ENCODE measurements around the gene TP53I3.

Gene TP53I3

DNA sequence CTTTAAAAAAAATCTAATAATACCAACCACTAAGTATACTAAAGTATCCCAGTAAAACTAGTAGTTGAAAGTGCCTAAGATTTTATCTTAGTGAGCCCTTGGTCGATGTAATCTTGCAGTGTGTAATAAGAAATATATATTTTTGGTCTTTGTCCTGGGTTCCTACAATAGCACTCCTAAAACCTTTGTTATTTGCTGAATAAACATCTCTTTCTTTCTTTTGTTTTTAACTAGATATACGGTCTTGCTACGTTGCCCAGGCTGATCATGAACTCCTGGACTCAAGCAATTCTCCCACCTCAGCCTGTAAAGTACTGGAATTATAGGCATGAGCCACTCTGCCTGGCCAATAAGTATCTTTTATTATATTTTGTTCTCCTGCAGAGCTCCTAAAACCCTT is 2.4 kb upstream of the TP53I3 start:
- Histone ChIP-seq H3K4me3 (ENCODE audit: low read length) (no peak overlapping the region), H3K27me3 (ENCODE audit: control insufficient read depth, insufficient read depth, low read length) (no peaks in the 10 kb centered on the region), H3K36me3 (ENCODE audit: control insufficient read depth, insufficient read depth, low read length) (no peaks in the 10 kb centered on the region), H3K9ac (ENCODE audit: low read length) (no peak overlapping the region), H3K4me1 (ENCODE audit: control insufficient read depth, insufficient read depth, low read length) (peaks cover 17% of the 10 kb centered on the region), H3K9me3 (ENCODE audit: control insufficient read depth, low read length) (no peaks in the 10 kb centered on the region)

- Histone ChIP-seq H3K4me1 (ENCODE audit: control insufficient read depth, insufficient read depth, low read length) (peaks cover 17% of the 10 kb centered on the region), H3K9ac (ENCODE audit: low read length) (no peak overlapping the region), H3K4me3 (ENCODE audit: low read length) (no peak overlapping the region), H3K36me3 (ENCODE audit: control insufficient read depth, insufficient read depth, low read length) (no peaks in the 10 kb centered on the region), H3K9me3 (ENCODE audit: control insufficient read depth, low read length) (no peaks in the 10 kb centered on the region), H3K27me3 (ENCODE audit: control insufficient read depth, insufficient read depth, low read length) (no peaks in the 10 kb centered on the region)
Measured at GRCh38 chr2:24086241-24086640, 1.6 kb upstream of the TP53I3 start.

DNA sequence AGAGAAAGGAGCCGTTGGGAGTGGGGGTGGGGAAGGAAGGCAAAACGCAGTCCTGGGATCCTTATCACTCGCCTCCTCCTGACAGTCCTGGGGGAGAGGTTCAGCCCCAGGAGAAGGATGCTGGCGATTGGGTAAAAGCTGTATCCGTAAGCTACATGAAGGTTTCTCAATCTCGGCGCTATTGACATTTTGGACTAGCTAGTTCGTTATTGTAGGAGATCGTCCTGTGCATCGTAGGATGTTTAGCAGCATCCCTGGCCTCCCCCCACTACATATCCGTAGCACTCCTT is 511 bp upstream of the TP53I3 start:
- Histone ChIP-seq H3K9me3 (ENCODE audit: control insufficient read depth, low read length) (no peaks in the 10 kb centered on the region), H3K4me3 (ENCODE audit: low read length) (peak overlapping the region; percentile 66), H3K36me3 (ENCODE audit: control insufficient read depth, insufficient read depth, low read length) (no peaks in the 10 kb centered on the region), H3K27me3 (ENCODE audit: control insufficient read depth, insufficient read depth, low read length) (no peaks in the 10 kb centered on the region), H3K9ac (ENCODE audit: low read length) (peak overlapping the region; percentile 87), H3K4me1 (ENCODE audit: control insufficient read depth, insufficient read depth, low read length) (peaks cover 17% of the 10 kb centered on the region)

DNA sequence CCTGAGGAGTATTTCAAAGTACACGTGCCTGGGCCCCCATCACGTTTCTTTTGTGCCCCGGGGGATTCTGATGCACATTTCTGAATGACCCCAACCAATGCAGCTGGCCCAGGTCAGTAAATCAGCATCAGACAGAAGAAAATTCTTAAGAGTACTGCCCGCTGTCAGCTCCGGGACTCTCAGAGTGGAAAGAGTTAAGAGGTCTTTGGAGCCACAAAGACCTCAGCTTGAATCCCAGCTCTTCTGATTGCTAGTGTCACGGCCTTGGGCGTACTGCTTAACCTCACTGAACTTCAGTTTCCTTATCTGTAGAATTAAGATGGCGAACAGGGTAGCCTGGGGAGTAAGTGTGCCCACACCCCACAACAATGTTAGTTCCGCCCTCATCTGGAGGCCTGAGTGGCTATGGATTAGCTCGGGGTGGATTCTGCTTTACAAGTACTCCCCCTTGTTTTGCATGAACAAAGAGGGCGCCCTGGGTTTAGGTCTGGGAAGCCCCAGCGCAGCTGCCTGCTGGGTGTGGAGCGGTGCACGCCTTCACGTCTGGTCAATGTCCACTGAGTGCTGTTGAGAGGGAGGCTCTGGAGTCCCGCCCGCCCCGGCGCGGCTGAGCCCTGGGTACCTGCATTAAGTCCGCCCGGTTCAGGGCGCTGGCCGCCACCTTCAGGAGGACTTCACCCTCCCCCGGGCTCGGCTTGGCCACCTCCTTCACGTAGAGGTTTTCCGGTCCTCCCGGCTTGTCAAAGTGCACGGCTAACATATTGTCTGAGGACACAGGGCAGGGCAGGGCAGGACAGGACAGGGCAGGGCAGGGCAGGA is 858 bp downstream of the TP53I3 start:
- peak overlapping the region; percentile 87 for H3K9ac ChIP-seq (ENCODE audit: low read length)
- peak overlapping the region; percentile 66 for H3K4me3 ChIP-seq (ENCODE audit: low read length)
- no peaks in the 10 kb centered on the region for H3K9me3 ChIP-seq (ENCODE audit: control insufficient read depth, low read length)
- H3K27me3 ChIP-seq (ENCODE audit: control insufficient read depth, insufficient read depth, low read length): no peaks in the 10 kb centered on the region
- no peaks in the 10 kb centered on the region for H3K36me3 ChIP-seq (ENCODE audit: control insufficient read depth, insufficient read depth, low read length)
- H3K4me1 ChIP-seq (ENCODE audit: control insufficient read depth, insufficient read depth, low read length): peaks cover 17% of the 10 kb centered on the region

- H3K4me3 ChIP-seq (ENCODE audit: low read length): peak overlapping the region; percentile 66
- H3K9ac ChIP-seq (ENCODE audit: low read length): peak overlapping the region; percentile 87
- H3K27me3 ChIP-seq (ENCODE audit: control insufficient read depth, insufficient read depth, low read length): no peaks in the 10 kb centered on the region
- H3K36me3 ChIP-seq (ENCODE audit: control insufficient read depth, insufficient read depth, low read length): no peaks in the 10 kb centered on the region
- no peaks in the 10 kb centered on the region for H3K9me3 ChIP-seq (ENCODE audit: control insufficient read depth, low read length)
- peaks cover 20% of the 10 kb centered on the region for H3K4me1 ChIP-seq (ENCODE audit: control insufficient read depth, insufficient read depth, low read length)
Measured at GRCh38 chr2:24082787-24083566, 1.7 kb downstream of the TP53I3 start.

GRCh38 chr2:24080701-24081100 is 3.9 kb downstream of the TP53I3 start:
- H3K27me3 ChIP-seq (ENCODE audit: control insufficient read depth, insufficient read depth, low read length): no peaks in the 10 kb centered on the region
- H3K9me3 ChIP-seq (ENCODE audit: control insufficient read depth, low read length): no peaks in the 10 kb centered on the region
- peaks cover 26% of the 10 kb centered on the region for H3K4me1 ChIP-seq (ENCODE audit: control insufficient read depth, insufficient read depth, low read length)
- no peak overlapping the region for H3K4me3 ChIP-seq (ENCODE audit: low read length)
- H3K36me3 ChIP-seq (ENCODE audit: control insufficient read depth, insufficient read depth, low read length): no peaks in the 10 kb centered on the region
- H3K9ac ChIP-seq (ENCODE audit: low read length): no peak overlapping the region

DNA sequence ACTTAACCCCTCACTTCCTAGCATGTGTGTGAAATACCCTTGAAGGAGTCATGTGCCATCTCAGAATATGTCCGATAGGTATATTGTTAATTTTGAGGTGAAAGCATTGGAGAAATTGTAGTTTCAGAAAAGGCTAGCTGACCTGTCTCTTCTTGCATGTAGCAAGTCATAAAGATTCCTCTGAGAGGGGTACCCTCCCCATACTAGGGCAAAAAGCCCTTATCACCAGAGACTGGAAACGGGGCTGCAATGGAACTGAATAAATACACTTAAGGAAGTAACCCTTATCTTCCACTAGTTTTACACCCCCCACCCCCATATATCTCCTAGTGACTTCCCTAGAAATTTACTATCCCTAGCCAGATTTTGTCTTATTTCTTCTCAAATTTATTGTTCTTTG is 6.8 kb downstream of the TP53I3 start:
- H3K9me3 ChIP-seq (ENCODE audit: control insufficient read depth, low read length): no peaks in the 10 kb centered on the region
- H3K36me3 ChIP-seq (ENCODE audit: control insufficient read depth, insufficient read depth, low read length): no peaks in the 10 kb centered on the region
- peak overlapping the region; percentile 53 for H3K4me3 ChIP-seq (ENCODE audit: low read length)
- H3K4me1 ChIP-seq (ENCODE audit: control insufficient read depth, insufficient read depth, low read length): peaks cover 16% of the 10 kb centered on the region
- no peaks in the 10 kb centered on the region for H3K27me3 ChIP-seq (ENCODE audit: control insufficient read depth, insufficient read depth, low read length)
- H3K9ac ChIP-seq (ENCODE audit: low read length): peak overlapping the region; percentile 91

DNA sequence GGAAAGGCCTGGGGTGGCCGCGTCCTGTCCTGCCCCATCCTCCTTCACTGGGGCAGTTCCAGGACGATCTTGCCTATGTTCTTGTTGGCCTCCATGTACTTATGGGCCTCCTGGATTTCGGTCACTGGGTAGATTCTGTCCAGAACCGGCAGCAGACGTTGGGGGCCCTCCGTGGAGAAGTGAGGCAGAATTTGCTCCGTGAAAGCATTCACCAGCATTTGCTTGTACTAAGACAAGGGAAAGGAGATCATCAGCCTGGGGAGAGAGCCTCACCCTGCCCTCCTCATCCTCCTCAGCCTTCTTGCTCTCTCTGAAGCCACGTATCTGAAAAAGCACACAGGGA is 7.1 kb downstream of the TP53I3 start:
- Histone ChIP-seq H3K27me3 (ENCODE audit: control insufficient read depth, insufficient read depth, low read length) (no peaks in the 10 kb centered on the region), H3K4me1 (ENCODE audit: control insufficient read depth, insufficient read depth, low read length) (peaks cover 15% of the 10 kb centered on the region), H3K9ac (ENCODE audit: low read length) (peak overlapping the region; percentile 91), H3K9me3 (ENCODE audit: control insufficient read depth, low read length) (no peaks in the 10 kb centered on the region), H3K36me3 (ENCODE audit: control insufficient read depth, insufficient read depth, low read length) (no peaks in the 10 kb centered on the region), H3K4me3 (ENCODE audit: low read length) (peak overlapping the region; percentile 53)

GRCh38 chr2:24076849-24077534 is 7.6 kb downstream of the TP53I3 start:
- peak overlapping the region; percentile 53 for H3K4me3 ChIP-seq (ENCODE audit: low read length)
- no peaks in the 10 kb centered on the region for H3K27me3 ChIP-seq (ENCODE audit: control insufficient read depth, insufficient read depth, low read length)
- H3K4me1 ChIP-seq (ENCODE audit: control insufficient read depth, insufficient read depth, low read length): peaks cover 15% of the 10 kb centered on the region
- no peaks in the 10 kb centered on the region for H3K36me3 ChIP-seq (ENCODE audit: control insufficient read depth, insufficient read depth, low read length)
- H3K9ac ChIP-seq (ENCODE audit: low read length): peak overlapping the region; percentile 91
- no peaks in the 10 kb centered on the region for H3K9me3 ChIP-seq (ENCODE audit: control insufficient read depth, low read length)

GRCh38 chr2:24075915-24076848 is 8.5 kb downstream of the TP53I3 start, which contains the start of gene SF3B6:
SF3B6 (minus strand) TSS chr2:24076326; CDS start chr2:24076229, 97 bp downstream.
- Histone ChIP-seq H3K9me3 (ENCODE audit: control insufficient read depth, low read length) (no peaks in the 10 kb centered on the region), H3K4me3 (ENCODE audit: low read length) (peak within 1 kb of the TSS; percentile 100), H3K9ac (ENCODE audit: low read length) (peak within 1 kb of the TSS; percentile 91), H3K27me3 (ENCODE audit: control insufficient read depth, insufficient read depth, low read length) (no peaks in the 10 kb centered on the region), H3K36me3 (ENCODE audit: control insufficient read depth, insufficient read depth, low read length) (no peaks in the 10 kb centered on the region), H3K4me1 (ENCODE audit: control insufficient read depth, insufficient read depth, low read length) (peaks cover 15% of the 10 kb centered on the region)

GRCh38 chr2:24075259-24075658 is 9.4 kb downstream of the TP53I3 start:
- peaks cover 15% of the 10 kb centered on the region for H3K4me1 ChIP-seq (ENCODE audit: control insufficient read depth, insufficient read depth, low read length)
- no peaks in the 10 kb centered on the region for H3K36me3 ChIP-seq (ENCODE audit: control insufficient read depth, insufficient read depth, low read length)
- peak overlapping the region; percentile 100 for H3K4me3 ChIP-seq (ENCODE audit: low read length)
- no peaks in the 10 kb centered on the region for H3K27me3 ChIP-seq (ENCODE audit: control insufficient read depth, insufficient read depth, low read length)
- peak overlapping the region; percentile 91 for H3K9ac ChIP-seq (ENCODE audit: low read length)
- no peaks in the 10 kb centered on the region for H3K9me3 ChIP-seq (ENCODE audit: control insufficient read depth, low read length)
